Measurements from ENCODE around the gene ATXN3L.

DNA sequence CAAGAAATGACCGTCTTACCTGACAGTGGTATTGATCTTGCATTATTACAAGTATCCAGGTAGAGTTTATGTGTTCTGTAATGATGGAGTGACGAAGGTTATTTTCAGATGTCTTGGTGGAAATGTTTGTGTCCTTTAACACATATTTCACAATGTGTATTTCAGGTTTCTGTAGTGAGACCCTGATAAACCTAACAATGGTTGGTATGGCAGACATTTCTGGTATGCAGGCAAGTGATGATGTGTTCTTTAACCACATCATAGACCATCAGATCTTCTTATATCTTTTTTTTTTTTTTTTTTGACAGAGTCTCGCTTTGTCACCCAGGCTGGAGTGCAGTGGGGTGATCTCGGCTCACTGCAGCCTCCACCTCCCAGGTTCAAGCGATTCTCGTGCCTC is 14.6 kb upstream of the ATXN3L start:
- TF ChIP-seq GATA2 (IDR thresholded peaks at IDR 0.05; ENCODE audit: low read depth, low read length) (no peak), GATA3 (IDR thresholded peaks at IDR 0.05; ENCODE audit: low read depth, low read length) (no peak)
